ENCODE data around the gene CCDC148.
A peak's percentile ranks its signal among the peaks of the same experiment; 100 is the strongest.

Gene CCDC148

DNA sequence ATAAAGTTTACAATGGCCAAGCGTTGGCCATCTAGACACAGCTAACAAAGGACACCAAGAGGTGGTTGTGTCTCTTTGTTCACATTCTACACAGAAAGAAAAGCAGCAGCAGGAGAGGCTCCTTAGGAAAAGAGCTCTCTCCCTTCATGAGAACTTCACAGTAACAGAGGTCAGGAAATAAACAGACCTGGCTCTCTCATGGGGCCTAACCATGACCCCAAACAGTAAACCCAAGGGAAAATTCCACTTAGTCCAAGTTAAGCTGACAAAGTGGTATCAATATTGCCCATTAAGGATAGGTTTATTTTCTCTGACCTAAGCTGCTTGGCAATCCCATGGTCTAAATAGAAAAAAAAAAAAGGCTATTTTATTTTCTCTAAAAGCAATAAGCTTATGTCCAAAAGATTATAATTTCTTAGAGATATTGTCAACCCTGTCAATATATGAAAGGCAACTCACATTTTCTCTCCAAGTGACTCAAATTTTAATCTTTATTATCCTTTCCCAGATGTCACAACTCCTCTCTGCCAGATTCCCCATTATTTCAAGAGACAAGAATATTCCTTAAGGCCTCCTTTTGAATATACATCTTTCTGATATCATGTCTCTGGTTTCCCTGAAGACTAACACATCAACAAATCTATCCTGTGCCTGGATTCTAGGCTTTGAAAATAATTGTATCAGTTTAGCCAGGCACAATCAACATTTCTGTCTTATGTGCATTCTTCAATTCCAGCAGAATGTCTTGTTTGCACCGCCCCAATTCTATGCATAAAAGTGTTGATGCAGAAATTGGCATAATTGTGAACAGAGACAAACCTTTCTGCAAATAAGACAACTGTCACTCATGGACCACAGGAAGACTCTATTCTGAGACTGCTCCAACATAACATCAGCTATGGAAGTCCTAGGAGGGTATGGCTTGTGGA lies 263.8 kb downstream of the CCDC148 start:
- Mint-ChIP-seq H3K9me3 (no peaks in the 10 kb centered on the region), H3K27me3 (ENCODE audit: low read depth) (no peaks in the 10 kb centered on the region), H3K27ac (peak overlapping the region; percentile 44 to 99 (median 75)), H3K4me1 (peaks cover 34% of the 10 kb centered on the region), H3K36me3 (ENCODE audit: low read depth) (no peaks in the 10 kb centered on the region), H3K4me3 (no peak overlapping the region)
- TF ChIP-seq CTCF (IDR thresholded peaks at IDR 0.05; ENCODE audit: unreplicated experiment in 3 of 3), result no peak

- Mint-ChIP-seq H3K4me1 (peaks cover 34% of the 10 kb centered on the region), H3K4me3 (peak overlapping the region; percentile 44 to 69 (median 64)), H3K9me3 (no peaks in the 10 kb centered on the region), H3K27me3 (ENCODE audit: low read depth) (no peaks in the 10 kb centered on the region), H3K36me3 (ENCODE audit: low read depth) (no peaks in the 10 kb centered on the region), H3K27ac (peak overlapping the region; percentile 97 to 99 (median 98))
- no peak for TF ChIP-seq CTCF (IDR thresholded peaks at IDR 0.05; ENCODE audit: unreplicated experiment in 3 of 3)
These were observed 265.3 kb downstream of the CCDC148 start for GRCh38 chr2:158191076-158191895.

DNA sequence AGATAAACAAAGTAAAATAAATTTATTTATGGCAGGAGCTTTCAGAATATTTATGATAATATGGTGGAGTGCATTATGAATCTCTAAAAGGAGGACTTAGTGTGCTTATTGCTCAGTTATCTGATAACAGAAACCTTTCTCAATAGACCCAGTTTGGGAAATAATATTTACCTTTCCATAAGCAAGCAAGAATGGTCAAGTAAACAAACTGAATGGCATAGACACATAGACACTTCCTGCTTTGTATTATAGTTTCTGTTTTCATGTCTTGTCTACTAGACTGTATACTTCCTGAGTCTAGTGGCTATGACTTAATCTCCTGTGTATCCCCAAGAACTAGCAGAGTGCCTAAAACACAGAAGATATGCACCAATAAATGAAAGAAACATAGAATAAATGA lies 267.0 kb downstream of the CCDC148 start:
- Mint-ChIP-seq H3K4me3 (no peak overlapping the region), H3K27ac (peak overlapping the region; percentile 26 to 99 (median 98)), H3K9me3 (no peaks in the 10 kb centered on the region), H3K36me3 (ENCODE audit: low read depth) (no peaks in the 10 kb centered on the region), H3K27me3 (ENCODE audit: low read depth) (no peaks in the 10 kb centered on the region), H3K4me1 (peaks cover 34% of the 10 kb centered on the region)
- TF ChIP-seq CTCF (IDR thresholded peaks at IDR 0.05; ENCODE audit: unreplicated experiment in 3 of 3), result no peak

GRCh38 chr2:158187908-158188307 lies 268.6 kb downstream of the CCDC148 start:
- Mint-ChIP-seq H3K36me3 (ENCODE audit: low read depth) (no peaks in the 10 kb centered on the region), H3K27me3 (ENCODE audit: low read depth) (no peaks in the 10 kb centered on the region), H3K27ac (no peak overlapping the region), H3K4me1 (peaks cover 38% of the 10 kb centered on the region), H3K9me3 (no peaks in the 10 kb centered on the region), H3K4me3 (no peak overlapping the region)
- TF ChIP-seq CTCF (IDR thresholded peaks at IDR 0.05; ENCODE audit: unreplicated experiment in 3 of 3), result no peak

DNA sequence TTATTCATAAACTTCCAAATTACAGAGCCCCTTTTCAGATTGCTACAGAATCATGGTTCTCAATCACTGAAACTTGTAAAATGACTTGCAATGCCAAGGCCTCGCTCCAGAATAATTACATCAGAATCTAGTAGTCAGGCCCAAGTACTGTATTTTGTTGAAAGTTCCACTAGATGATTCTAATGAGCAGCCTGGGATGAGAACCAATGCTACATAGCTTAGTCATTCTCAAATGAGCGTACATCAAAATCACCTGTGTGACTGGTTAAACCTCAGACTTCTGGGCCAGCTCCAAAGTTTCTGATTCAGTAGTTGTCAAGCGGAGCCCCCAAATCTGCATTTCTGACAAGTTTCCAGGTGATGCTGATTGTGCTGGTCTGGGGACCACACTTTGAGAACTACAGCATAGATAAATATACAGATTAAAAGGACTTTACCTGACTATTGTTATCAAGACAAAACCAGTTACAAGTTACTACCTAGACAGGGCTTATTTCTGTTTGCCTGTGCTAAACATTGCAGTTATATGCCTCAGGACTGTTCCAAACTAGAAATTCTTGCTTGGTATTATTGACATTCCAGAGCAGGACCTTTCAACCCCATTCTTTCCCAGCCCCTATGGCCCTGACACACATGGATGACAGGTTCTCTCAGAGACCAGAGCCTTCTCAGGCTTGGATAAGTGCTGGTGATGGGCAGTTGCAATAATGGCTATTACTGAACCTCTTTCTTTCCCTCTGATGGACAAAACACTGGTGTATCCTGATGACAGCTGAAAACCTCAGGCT lies 271.8 kb downstream of the CCDC148 start:
- TF ChIP-seq CTCF (IDR thresholded peaks at IDR 0.05; ENCODE audit: unreplicated experiment in 3 of 3), result no peak
- H3K4me1 Mint-ChIP-seq, result peaks cover 38% of the 10 kb centered on the region
- peaks cover 6% of the 10 kb centered on the region for H3K27me3 Mint-ChIP-seq (ENCODE audit: low read depth)
- H3K4me3 Mint-ChIP-seq, result no peak overlapping the region
- no peaks in the 10 kb centered on the region for H3K9me3 Mint-ChIP-seq
- H3K27ac Mint-ChIP-seq, result peak overlapping the region in 1 of 3 experiments; percentile 26
- no peaks in the 10 kb centered on the region for H3K36me3 Mint-ChIP-seq (ENCODE audit: low read depth)

Data from nephron (organoid).